ENCODE measurements around the gene AK2.

DNA sequence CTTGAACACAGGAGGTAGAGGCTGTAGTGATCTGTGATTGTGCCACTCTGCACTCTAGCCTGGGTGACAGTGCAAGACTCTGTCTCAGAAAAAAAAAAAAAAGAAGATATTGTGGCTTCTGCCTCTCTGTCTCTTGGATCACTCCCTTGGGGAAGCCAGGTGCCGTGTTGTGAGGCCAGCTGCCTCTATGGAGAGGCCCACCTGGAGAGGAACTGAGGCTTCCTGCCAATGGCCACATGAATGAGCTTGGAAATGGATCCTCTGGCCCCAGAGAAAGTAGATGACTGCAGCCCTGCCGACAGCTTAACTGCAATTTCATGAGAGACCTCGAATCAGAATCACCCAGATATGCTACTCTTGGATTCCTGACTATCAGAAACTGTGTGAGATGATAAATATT is 19.7 kb upstream of the AK2 start:
- TF ChIP-seq, protein P1, sequence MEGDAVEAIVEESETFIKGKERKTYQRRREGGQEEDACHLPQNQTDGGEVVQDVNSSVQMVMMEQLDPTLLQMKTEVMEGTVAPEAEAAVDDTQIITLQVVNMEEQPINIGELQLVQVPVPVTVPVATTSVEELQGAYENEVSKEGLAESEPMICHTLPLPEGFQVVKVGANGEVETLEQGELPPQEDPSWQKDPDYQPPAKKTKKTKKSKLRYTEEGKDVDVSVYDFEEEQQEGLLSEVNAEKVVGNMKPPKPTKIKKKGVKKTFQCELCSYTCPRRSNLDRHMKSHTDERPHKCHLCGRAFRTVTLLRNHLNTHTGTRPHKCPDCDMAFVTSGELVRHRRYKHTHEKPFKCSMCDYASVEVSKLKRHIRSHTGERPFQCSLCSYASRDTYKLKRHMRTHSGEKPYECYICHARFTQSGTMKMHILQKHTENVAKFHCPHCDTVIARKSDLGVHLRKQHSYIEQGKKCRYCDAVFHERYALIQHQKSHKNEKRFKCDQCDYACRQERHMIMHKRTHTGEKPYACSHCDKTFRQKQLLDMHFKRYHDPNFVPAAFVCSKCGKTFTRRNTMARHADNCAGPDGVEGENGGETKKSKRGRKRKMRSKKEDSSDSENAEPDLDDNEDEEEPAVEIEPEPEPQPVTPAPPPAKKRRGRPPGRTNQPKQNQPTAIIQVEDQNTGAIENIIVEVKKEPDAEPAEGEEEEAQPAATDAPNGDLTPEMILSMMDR (IDR thresholded peaks at IDR 0.05), result no peak
- TF ChIP-seq POLR2A (IDR thresholded peaks at IDR 0.05), result no peak
